ENCODE results near the gene SLC2A1. TPM values are rescaled to one million over a fixed set of nuclear protein-coding genes. Genes with fewer than 3 reads are reported as not detected.

Gene SLC2A1
- total RNA-seq, 2 donors from 2014 or later, result 83.9 to 159 TPM

DNA sequence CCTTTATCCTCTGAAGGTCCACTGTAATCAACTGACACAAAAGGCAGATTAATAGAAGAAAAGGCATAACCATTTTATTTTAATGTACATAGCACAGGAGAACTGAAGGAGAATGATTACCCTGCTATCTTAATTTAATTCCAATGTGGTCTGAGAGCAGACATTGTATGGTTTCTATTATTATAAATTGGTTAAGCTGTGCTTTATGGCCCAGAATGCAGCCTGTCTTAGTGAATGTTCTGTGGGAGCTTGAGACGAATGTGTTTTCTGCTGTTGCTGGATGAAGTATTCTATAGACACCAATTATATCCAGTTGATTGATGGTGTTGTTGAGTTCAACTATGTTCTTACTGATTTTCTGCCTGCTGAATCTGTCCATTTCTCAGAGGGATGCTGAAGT, 25.0 kb upstream of the SLC2A1 start:
- 85% methylated on average over 1 of the region's 1 CpG for WGBS
- H3K9me3 ChIP-seq, result no peaks in the 10 kb centered on the region
- intact Hi-C loops (cut with DNase I), result no loop called here

DNA sequence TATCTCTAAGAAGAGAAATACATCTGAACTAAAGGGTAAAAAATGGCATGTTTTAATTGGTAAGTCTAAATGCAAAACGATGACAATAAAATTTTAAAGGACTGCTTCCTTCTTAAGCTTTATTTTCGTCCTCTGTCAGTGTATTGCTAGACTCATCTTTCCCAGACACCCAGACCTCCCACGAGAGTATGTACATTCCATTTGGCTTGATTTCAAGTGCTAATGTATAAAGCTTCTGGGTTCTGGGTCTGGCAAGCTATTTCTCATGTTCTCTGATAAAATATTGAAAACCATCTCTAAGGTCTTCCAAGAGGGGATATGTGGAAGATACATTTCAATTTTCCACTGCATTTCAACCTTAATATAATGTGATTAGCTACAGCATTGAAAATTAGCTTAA, 24.6 kb upstream of the SLC2A1 start:
- Histone ChIP-seq H3K4me3 (no peak overlapping the region), H3K27ac (no peak overlapping the region), H3K27me3 (replicated peaks; ENCODE audit: insufficient read depth) (no peaks in the 10 kb centered on the region), H3K36me3 (no peaks in the 10 kb centered on the region), H3K4me1 (replicated peaks) (no peaks in the 10 kb centered on the region), H3K9me3 (no peaks in the 10 kb centered on the region)
- intact Hi-C loops (cut with DNase I), result no loop called here
- 38% methylated on average over 3 of the region's 3 CpGs for WGBS
- TF ChIP-seq, protein P1, sequence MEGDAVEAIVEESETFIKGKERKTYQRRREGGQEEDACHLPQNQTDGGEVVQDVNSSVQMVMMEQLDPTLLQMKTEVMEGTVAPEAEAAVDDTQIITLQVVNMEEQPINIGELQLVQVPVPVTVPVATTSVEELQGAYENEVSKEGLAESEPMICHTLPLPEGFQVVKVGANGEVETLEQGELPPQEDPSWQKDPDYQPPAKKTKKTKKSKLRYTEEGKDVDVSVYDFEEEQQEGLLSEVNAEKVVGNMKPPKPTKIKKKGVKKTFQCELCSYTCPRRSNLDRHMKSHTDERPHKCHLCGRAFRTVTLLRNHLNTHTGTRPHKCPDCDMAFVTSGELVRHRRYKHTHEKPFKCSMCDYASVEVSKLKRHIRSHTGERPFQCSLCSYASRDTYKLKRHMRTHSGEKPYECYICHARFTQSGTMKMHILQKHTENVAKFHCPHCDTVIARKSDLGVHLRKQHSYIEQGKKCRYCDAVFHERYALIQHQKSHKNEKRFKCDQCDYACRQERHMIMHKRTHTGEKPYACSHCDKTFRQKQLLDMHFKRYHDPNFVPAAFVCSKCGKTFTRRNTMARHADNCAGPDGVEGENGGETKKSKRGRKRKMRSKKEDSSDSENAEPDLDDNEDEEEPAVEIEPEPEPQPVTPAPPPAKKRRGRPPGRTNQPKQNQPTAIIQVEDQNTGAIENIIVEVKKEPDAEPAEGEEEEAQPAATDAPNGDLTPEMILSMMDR (IDR thresholded peaks at IDR 0.05), result no peak
- no peak for TF ChIP-seq POLR2A (IDR thresholded peaks at IDR 0.05)
- DNase-seq (ENCODE audit: low spot score), result no peak

More for the DNA sequence above, 25.0 kb upstream of the SLC2A1 start:
- no peak overlapping the region for H3K27ac ChIP-seq
- H3K4me1 ChIP-seq (replicated peaks), result no peaks in the 10 kb centered on the region
- no peak for DNase-seq (ENCODE audit: low spot score)
- H3K27me3 ChIP-seq (replicated peaks; ENCODE audit: insufficient read depth), result no peaks in the 10 kb centered on the region
- no peaks in the 10 kb centered on the region for H3K36me3 ChIP-seq
- no peak overlapping the region for H3K4me3 ChIP-seq
- no peak for TF ChIP-seq POLR2AphosphoS5 (IDR thresholded peaks at IDR 0.05)
- no peak for TF ChIP-seq POLR2A (IDR thresholded peaks at IDR 0.05)
- TF ChIP-seq, protein P1 (IDR thresholded peaks at IDR 0.05), result no peak

DNA sequence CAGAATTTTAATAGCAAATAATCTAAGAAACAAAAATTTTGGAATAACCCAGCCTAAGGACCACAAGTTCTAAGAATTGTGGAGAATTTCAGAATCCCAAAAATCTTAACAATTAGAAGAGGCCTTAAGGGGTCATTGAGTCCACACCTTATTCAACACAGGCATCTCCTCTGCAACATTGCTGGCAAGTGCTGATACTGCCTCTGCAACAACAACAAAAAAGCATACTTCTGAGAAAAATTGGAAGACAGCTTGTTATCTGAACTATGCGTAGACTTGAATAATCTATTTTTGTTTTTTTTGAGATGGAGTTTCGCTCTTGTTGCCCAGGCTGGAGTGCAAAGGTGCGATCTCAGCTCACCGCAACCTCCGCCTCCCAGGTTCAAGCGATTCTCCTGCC, 24.0 kb upstream of the SLC2A1 start:
- Histone ChIP-seq H3K27me3 (replicated peaks; ENCODE audit: insufficient read depth) (no peaks in the 10 kb centered on the region), H3K27ac (no peak overlapping the region), H3K4me3 (no peak overlapping the region), H3K9me3 (no peaks in the 10 kb centered on the region), H3K36me3 (no peaks in the 10 kb centered on the region), H3K4me1 (replicated peaks) (no peaks in the 10 kb centered on the region)
- WGBS, result 79% methylated on average over 6 of the region's 6 CpGs
- TF ChIP-seq POLR2AphosphoS5 (IDR thresholded peaks at IDR 0.05) (no peak), POLR2A (IDR thresholded peaks at IDR 0.05) (no peak)
- TF ChIP-seq, protein P1 (IDR thresholded peaks at IDR 0.05), result no peak
- intact Hi-C loops (cut with DNase I), result no loop called here
- no peak for DNase-seq (ENCODE audit: low spot score)

DNA sequence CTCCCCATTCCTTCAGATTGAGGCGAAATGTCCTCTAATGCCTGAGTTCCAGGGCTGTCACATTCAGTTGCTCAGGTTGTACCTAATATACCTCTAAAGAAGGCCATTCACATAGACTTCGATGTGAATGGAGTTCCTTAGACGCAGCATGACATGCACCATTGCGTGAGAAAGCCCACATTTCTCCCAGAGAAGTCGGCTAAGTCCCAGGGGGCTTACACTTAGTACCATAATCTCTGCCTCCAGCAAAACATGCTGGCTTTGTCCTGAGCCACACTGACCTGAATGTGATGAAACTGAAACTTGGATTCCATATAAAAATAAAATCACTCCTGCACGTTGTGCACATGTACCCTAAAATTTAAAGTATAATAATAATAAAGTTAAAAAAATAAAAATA, 23.2 kb upstream of the SLC2A1 start:
- WGBS, result 76% methylated on average over 6 of the region's 6 CpGs
- H3K9me3 ChIP-seq, result no peaks in the 10 kb centered on the region
- DNase-seq (ENCODE audit: low spot score), result no peak

DNA sequence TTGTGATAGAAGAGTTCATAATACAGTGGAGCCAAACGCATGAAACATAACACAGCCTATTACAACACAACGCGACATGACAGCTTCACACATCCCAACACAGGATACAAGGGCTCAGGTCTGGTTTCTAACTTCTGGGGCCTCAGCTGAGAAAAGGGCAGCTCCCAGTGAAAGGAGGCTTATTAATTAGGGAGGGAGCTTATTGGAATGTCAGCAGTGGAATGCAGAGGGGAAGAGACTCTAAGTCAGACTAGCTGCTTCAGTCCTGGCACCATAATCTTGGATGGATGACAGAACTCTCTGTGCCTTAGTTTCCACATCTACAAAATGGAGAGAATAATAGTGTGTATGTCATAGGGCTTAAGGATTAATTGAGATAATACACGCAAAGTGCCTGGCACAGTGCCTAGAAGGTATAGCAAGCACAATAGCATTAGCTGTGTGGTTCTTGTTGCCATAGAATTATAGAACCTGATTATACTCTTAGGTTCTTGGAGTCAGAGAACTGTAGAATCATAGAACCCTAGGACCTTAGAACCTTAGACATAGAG, 22.7 kb upstream of the SLC2A1 start:
- TF ChIP-seq POLR2AphosphoS5 (IDR thresholded peaks at IDR 0.05) (no peak), POLR2A (IDR thresholded peaks at IDR 0.05) (no peak)
- TF ChIP-seq, protein P1 (IDR thresholded peaks at IDR 0.05), result no peak
- WGBS, result 65% methylated on average over 4 of the region's 4 CpGs
- H3K4me3 ChIP-seq, result no peak overlapping the region

More for the DNA sequence above, 23.2 kb upstream of the SLC2A1 start:
- intact Hi-C loops (cut with DNase I), result no loop called here
- TF ChIP-seq, protein P1 (IDR thresholded peaks at IDR 0.05), result no peak
- TF ChIP-seq POLR2A (IDR thresholded peaks at IDR 0.05) (no peak), POLR2AphosphoS5 (IDR thresholded peaks at IDR 0.05) (no peak)
- Histone ChIP-seq H3K36me3 (no peaks in the 10 kb centered on the region), H3K4me3 (no peak overlapping the region), H3K27ac (no peak overlapping the region), H3K27me3 (replicated peaks; ENCODE audit: insufficient read depth) (no peaks in the 10 kb centered on the region), H3K4me1 (replicated peaks) (no peaks in the 10 kb centered on the region)

More for the DNA sequence above, 22.7 kb upstream of the SLC2A1 start:
- DNase-seq (ENCODE audit: low spot score), result no peak
- intact Hi-C loops (cut with DNase I), result no loop called here
- no peaks in the 10 kb centered on the region for H3K36me3 ChIP-seq
- H3K4me1 ChIP-seq (replicated peaks), result no peaks in the 10 kb centered on the region
- no peak overlapping the region for H3K27ac ChIP-seq
- H3K9me3 ChIP-seq, result no peaks in the 10 kb centered on the region
- H3K27me3 ChIP-seq (replicated peaks; ENCODE audit: insufficient read depth), result no peaks in the 10 kb centered on the region
